Right atrium auricular region (tissue), 2 donors: ENCODE measurements around the gene EPHA4. TPM values are rescaled to one million over a fixed set of nuclear protein-coding genes. Genes with fewer than 3 reads are reported as not detected.

ENCODE experiments used
- DNase-seq: peaks from one replicate; pipeline ENCODE4 v3.0.0-alpha.2; 2019; ENCODE audit warnings: low spot score
- H3K27ac ChIP-seq, 2 donors: fragments of 200-600 bp; sonication (generic); 1 replicate in 1 of 2; 2 replicates in 1 of 2; pipeline ENCODE4 v1.5.1; 2016 to 2019
- H3K27me3 ChIP-seq, 2 donors: fragments of 200-600 bp; sonication (generic); one replicate each; pipeline versions ENCODE4 v1.5.1 to v1.6.0; 2017 to 2019
- H3K36me3 ChIP-seq: fragments of 200-600 bp; sonication (generic); one replicate; pipeline ENCODE4 v1.5.1; 2016
- H3K4me1 ChIP-seq, 2 donors: fragments of 200-600 bp; sonication (generic); one replicate each; pipeline versions ENCODE4 v1.5.1 to v1.6.0; 2017 to 2019
- H3K4me3 ChIP-seq, 2 donors: fragments of 200-600 bp; sonication (generic); 1 replicate in 1 of 2; 2 replicates in 1 of 2; pipeline ENCODE4 v1.5.1; 2017 to 2019; ENCODE audit warnings: mild to moderate bottlenecking in 1 of 2, moderate library complexity in 1 of 2
- H3K9me3 ChIP-seq, 2 donors: fragments of 200-600 bp; sonication (generic); one replicate each; pipeline ENCODE4 v1.5.1; 2019
- total RNA-seq, 2 donors: library from RNA; depleted of rRNA; stranded (reverse); fragments of >200 nt; gene quantifications; one replicate each; pipeline ENCODE4 v1.1.0, GENCODE V29; 2016
- TF ChIP-seq, protein P1 (sequence below), 2 donors: fragments of 200-600 bp; sonication (generic); IDR thresholded peaks; one replicate each; pipeline ENCODE4 v1.5.1; 2019; ENCODE audit warnings: antibody characterized with exemption in 2 of 2

The EPHA4 gene
- total RNA-seq, 2 donors from 2014 or later = 74.2 to 107 TPM

DNA sequence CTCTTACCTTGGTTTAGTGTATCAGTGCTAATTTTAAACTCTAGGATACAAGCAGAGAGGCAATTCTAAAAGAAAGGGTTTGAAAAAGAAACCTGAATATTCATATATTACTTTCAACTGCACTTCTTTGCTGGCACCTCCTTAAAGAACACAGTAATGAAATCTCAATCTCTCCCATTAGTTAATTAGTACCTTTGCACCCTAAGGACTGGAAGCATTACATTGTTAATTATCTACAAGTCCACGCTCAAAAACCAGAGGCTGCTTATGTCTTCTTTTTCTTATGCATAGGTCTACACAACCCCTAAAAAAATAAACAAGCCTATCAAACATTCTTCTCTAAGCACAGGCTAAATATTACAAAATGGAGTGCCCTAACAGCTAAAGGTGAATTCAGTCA lies 20.2 kb downstream of the EPHA4 start:
- Histone ChIP-seq H3K9me3 (no peaks in the 10 kb centered on the region), H3K27ac (no peak overlapping the region), H3K27me3 (no peaks in the 10 kb centered on the region), H3K36me3 (no peaks in the 10 kb centered on the region), H3K4me3 (no peak overlapping the region), H3K4me1 (peaks cover 0 to 28% of the 10 kb centered on the region in 2 donors)
- no peak for DNase-seq
- TF ChIP-seq, protein P1, sequence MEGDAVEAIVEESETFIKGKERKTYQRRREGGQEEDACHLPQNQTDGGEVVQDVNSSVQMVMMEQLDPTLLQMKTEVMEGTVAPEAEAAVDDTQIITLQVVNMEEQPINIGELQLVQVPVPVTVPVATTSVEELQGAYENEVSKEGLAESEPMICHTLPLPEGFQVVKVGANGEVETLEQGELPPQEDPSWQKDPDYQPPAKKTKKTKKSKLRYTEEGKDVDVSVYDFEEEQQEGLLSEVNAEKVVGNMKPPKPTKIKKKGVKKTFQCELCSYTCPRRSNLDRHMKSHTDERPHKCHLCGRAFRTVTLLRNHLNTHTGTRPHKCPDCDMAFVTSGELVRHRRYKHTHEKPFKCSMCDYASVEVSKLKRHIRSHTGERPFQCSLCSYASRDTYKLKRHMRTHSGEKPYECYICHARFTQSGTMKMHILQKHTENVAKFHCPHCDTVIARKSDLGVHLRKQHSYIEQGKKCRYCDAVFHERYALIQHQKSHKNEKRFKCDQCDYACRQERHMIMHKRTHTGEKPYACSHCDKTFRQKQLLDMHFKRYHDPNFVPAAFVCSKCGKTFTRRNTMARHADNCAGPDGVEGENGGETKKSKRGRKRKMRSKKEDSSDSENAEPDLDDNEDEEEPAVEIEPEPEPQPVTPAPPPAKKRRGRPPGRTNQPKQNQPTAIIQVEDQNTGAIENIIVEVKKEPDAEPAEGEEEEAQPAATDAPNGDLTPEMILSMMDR (IDR thresholded peaks at IDR 0.05) = no peak

DNA sequence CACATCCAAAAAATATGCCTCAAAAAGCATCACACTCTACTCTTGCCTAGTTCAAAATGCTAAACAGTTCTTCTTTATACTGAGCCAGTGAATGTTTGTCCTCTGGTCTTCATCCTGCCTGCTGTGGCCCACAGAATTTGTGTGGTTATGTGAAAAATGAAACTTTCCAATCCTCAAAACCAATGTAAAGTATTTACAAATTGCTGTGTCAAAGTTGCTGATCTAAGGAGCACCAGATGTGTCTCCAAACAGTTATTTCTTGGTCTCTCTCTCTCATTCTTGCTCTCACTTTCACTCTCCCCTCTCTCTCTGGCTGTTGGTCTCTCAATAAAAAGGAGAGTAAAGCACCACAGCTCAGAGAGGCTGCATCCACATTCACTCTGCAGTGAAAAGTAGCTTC lies 23.0 kb downstream of the EPHA4 start:
- Histone ChIP-seq H3K27ac (no peak overlapping the region), H3K9me3 (no peaks in the 10 kb centered on the region), H3K4me1 (peaks cover 0 to 15% of the 10 kb centered on the region in 2 donors), H3K36me3 (no peaks in the 10 kb centered on the region), H3K27me3 (no peaks in the 10 kb centered on the region), H3K4me3 (no peak overlapping the region)
- no peak for DNase-seq
- TF ChIP-seq, protein P1 (IDR thresholded peaks at IDR 0.05) = no peak

DNA sequence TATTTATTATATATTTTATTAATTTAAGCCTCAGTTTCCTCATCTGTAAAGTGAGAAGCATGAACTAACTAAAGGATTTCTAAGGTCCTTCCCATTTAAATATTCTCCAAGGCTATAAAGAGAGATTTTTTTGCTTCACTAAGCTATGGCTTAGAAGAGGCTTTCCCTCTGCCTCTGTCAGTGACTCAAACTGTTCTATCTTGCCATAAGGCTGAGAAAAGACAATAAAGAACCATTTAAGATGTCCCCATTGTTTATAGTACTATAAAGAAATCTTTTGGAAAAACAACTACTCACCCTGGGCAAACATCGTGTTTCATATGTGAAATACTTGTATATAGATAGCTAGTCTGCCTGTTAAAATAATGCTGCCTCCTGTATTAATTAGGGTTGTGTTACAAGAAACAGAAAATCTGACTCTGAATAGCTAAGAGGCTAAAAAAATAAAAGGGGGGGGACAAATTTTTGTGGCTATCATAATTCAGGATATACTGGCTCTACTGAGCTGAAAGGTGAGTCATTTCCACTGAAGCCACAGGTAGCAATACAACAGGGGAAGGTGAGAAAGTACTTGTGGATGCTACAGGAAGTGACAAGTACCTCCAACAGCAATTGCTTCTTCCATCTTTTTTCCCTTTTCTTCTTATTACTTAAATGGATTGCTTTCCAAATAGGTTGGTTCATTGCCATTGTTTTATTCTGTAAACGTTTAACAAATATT lies 25.4 kb downstream of the EPHA4 start:
- Histone ChIP-seq H3K36me3 (no peaks in the 10 kb centered on the region), H3K4me1 (peaks cover 0 to 15% of the 10 kb centered on the region in 2 donors)
- TF ChIP-seq, protein P1 (IDR thresholded peaks at IDR 0.05) = no peak

DNA sequence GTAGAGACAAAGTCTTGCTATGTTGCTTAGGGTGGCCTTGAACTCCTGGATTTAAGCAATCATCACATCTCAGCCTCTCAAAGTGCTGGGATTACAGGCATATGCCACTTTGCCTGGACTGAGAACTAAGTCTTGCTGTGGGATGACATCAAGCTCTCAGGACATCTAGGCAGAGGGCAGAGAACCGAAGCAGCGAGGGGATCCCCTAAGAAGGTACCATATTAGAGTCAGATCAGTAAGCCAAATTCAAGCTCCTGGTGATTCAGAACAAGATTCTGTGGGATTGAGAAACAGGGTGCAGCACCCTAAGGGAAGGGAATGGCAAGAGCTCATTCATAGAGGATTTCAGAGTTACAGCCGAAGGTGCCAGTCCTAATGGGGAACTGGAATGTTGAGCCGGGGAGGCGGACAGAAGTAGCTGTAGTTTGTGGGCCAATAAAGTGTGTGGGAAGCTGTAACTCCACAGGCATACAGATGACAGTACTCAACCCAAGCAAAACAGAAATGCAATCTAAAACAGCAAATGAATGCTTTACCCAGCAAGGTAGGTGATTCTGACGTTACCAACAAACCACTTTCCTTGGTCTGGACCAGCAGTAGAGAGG lies 30.9 kb downstream of the EPHA4 start:
- Histone ChIP-seq H3K4me1 (peaks cover 0 to 29% of the 10 kb centered on the region in 2 donors), H3K9me3 (no peaks in the 10 kb centered on the region), H3K27me3 (no peaks in the 10 kb centered on the region), H3K4me3 (no peak overlapping the region), H3K27ac (no peak overlapping the region), H3K36me3 (no peaks in the 10 kb centered on the region)
- DNase-seq = no peak
- TF ChIP-seq, protein P1 (IDR thresholded peaks at IDR 0.05) = no peak

More for the DNA sequence above, 25.4 kb downstream of the EPHA4 start:
- Histone ChIP-seq H3K27me3 (no peaks in the 10 kb centered on the region), H3K4me3 (no peak overlapping the region), H3K9me3 (no peaks in the 10 kb centered on the region), H3K27ac (no peak overlapping the region)
- no peak for DNase-seq

DNA sequence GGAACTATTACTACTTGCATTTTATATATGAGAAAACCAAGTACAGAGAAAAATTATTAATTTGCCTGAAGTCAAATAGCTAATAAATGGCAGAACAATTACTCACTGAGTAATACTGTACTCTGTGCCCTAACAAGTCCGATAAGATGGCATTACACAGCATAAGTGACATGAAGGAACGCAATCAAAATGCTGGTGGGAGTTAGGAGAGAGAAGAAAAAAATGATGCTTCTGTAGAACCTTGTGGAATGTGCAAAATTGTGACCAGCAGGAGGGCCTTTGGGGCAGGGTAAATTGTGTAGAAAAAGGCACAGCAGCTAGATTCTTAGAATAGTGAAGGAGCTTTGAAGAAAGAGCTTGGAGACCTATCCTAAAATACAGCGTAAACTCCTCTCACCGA lies 32.9 kb downstream of the EPHA4 start:
- no peak for DNase-seq

More for the DNA sequence above, 32.9 kb downstream of the EPHA4 start:
- TF ChIP-seq, protein P1 (IDR thresholded peaks at IDR 0.05) = no peak
- Histone ChIP-seq H3K36me3 (no peaks in the 10 kb centered on the region), H3K4me1 (peaks cover 0 to 46% of the 10 kb centered on the region in 2 donors), H3K27me3 (no peaks in the 10 kb centered on the region), H3K27ac (peak overlapping the region in 1 of 2 donors; percentile 26), H3K9me3 (no peaks in the 10 kb centered on the region), H3K4me3 (no peak overlapping the region)
